HUES6 (cell line): ENCODE measurements around the gene PRR7.

Source experiments
- H3K27ac ChIP-seq: 2 replicates; pipeline ENCODE4 v1.7.0; 2013; ENCODE audit warnings: low read depth, mild to moderate bottlenecking, low read length, inconsistent platforms
- H3K27me3 ChIP-seq: 2 replicates; pipeline ENCODE4 v1.6.1; 2013; ENCODE audit warnings: low read length; ENCODE audit not compliant: control insufficient read depth, insufficient read depth
- H3K36me3 ChIP-seq: 2 replicates; pipeline ENCODE4 v1.6.1; 2013; ENCODE audit warnings: low read length; ENCODE audit not compliant: control insufficient read depth, insufficient read depth
- H3K4me1 ChIP-seq: 2 replicates; pipeline ENCODE4 v1.6.1; 2013; ENCODE audit warnings: low read length; ENCODE audit not compliant: control insufficient read depth, insufficient read depth
- H3K4me3 ChIP-seq: 2 replicates; pipeline ENCODE4 v1.5.1; 2013; ENCODE audit warnings: low read depth, low read length
- H3K9ac ChIP-seq: one replicate; pipeline ENCODE4 v1.6.1; 2013; ENCODE audit warnings: mild to moderate bottlenecking, low read length
- H3K9me3 ChIP-seq: 2 replicates; pipeline ENCODE4 v1.6.1; 2013; ENCODE audit warnings: low read depth, low read length; ENCODE audit not compliant: control insufficient read depth, insufficient read depth

The PRR7 gene

DNA sequence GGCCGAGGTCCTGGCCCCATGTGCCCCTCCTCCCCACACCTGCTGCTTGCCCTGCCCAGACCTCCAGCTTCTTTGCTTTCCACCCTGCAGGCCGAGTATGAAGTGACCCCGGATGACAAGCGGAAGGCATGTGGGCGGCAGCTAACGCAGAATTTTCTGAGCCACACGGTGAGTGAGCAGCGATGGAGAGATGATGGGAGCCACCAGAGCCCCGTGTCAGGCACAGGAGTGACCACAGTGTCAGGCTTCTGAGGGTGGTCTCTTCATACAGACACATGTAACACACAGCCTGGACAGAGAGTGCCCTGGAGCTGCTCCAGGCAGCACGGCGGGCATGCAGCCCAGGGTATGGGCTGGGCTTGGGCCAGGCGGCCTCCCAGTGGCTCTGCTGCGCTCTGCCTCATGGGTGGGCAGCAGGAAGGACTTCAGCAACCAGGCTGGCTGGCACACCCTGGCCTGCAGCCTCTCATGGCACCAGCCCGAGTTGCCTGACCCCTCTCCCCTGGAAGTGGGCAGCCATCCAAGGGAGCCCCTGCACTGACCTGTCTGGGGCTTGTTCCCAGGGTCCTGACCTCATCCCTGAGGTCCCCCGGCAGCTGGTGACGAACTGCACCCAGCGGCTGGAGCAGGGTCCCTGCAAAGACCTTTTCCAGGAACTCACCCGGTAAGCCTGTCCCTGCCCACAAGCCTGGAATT is 14.3 kb upstream of the PRR7 start:
- Histone ChIP-seq H3K36me3 (peaks cover 68% of the 10 kb centered on the region), H3K9me3 (no peaks in the 10 kb centered on the region), H3K27me3 (no peaks in the 10 kb centered on the region), H3K27ac (no peak overlapping the region), H3K9ac (no peak overlapping the region), H3K4me1 (peaks cover 13% of the 10 kb centered on the region), H3K4me3 (no peak overlapping the region)

- H3K36me3 ChIP-seq, result peaks cover 75% of the 10 kb centered on the region
- no peaks in the 10 kb centered on the region for H3K9me3 ChIP-seq
- H3K9ac ChIP-seq, result no peak overlapping the region
- H3K27ac ChIP-seq, result no peak overlapping the region
- H3K4me1 ChIP-seq, result peaks cover 5% of the 10 kb centered on the region; the same call in 1 of the 2 replicates
- no peak overlapping the region for H3K4me3 ChIP-seq
- H3K27me3 ChIP-seq, result no peaks in the 10 kb centered on the region
These were observed 13.6 kb upstream of the PRR7 start for GRCh38 chr5:177432839-177433657.

- H3K27ac ChIP-seq, result no peak overlapping the region
- H3K4me1 ChIP-seq, result peaks cover 3% of the 10 kb centered on the region; the same call in 1 of the 2 replicates
- no peaks in the 10 kb centered on the region for H3K27me3 ChIP-seq
- no peak overlapping the region for H3K4me3 ChIP-seq
- H3K36me3 ChIP-seq, result peaks cover 82% of the 10 kb centered on the region
- H3K9me3 ChIP-seq, result no peaks in the 10 kb centered on the region
- H3K9ac ChIP-seq, result no peak overlapping the region
These were observed 12.9 kb upstream of the PRR7 start for GRCh38 chr5:177433658-177434217.

GRCh38 chr5:177434437-177434836 is 12.2 kb upstream of the PRR7 start:
- no peak overlapping the region for H3K9ac ChIP-seq
- H3K36me3 ChIP-seq, result peaks cover 85% of the 10 kb centered on the region
- no peak overlapping the region for H3K27ac ChIP-seq

GRCh38 chr5:177434942-177435738 is 11.5 kb upstream of the PRR7 start:
- Histone ChIP-seq H3K4me1 (peaks cover 1% of the 10 kb centered on the region; the same call in 1 of the 2 replicates), H3K9me3 (no peaks in the 10 kb centered on the region), H3K9ac (no peak overlapping the region), H3K4me3 (no peak overlapping the region), H3K27ac (no peak overlapping the region), H3K36me3 (peaks cover 85% of the 10 kb centered on the region), H3K27me3 (no peaks in the 10 kb centered on the region)

More at GRCh38 chr5:177434437-177434836, 12.2 kb upstream of the PRR7 start:
- Histone ChIP-seq H3K4me1 (no peaks in the 10 kb centered on the region), H3K4me3 (no peak overlapping the region), H3K27me3 (no peaks in the 10 kb centered on the region), H3K9me3 (no peaks in the 10 kb centered on the region)

- H3K4me1 ChIP-seq, result peaks cover 6% of the 10 kb centered on the region; the same call in 1 of the 2 replicates
- peaks cover 85% of the 10 kb centered on the region for H3K36me3 ChIP-seq
- H3K4me3 ChIP-seq, result no peak overlapping the region
- no peak overlapping the region for H3K9ac ChIP-seq
- no peak overlapping the region for H3K27ac ChIP-seq
- no peaks in the 10 kb centered on the region for H3K9me3 ChIP-seq
- H3K27me3 ChIP-seq, result no peaks in the 10 kb centered on the region
These were observed 10.6 kb upstream of the PRR7 start for GRCh38 chr5:177435847-177436536.

DNA sequence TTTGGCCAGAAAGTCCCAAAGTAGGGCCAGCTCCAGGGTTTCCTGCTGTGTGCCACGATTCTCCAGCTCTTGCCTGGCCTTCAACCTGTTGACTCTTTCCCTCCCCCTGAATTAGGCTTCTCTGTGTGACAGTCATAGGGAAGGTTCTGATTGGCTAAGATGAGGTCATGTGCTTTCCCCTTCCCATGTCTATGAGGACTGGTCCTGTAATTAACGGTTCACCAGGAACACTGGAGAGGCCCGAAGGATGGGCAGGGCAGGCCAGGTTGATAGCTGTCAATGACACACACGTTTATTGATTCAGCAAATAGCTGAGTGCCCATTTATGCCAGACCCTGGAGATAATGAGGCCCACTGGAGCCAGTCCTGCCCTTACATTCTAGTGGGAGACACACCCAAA is 9.0 kb upstream of the PRR7 start:
- Histone ChIP-seq H3K9ac (no peak overlapping the region), H3K27ac (no peak overlapping the region), H3K4me3 (no peak overlapping the region), H3K4me1 (peaks cover 6% of the 10 kb centered on the region; the same call in 1 of the 2 replicates), H3K9me3 (no peaks in the 10 kb centered on the region), H3K27me3 (no peaks in the 10 kb centered on the region), H3K36me3 (peaks cover 81% of the 10 kb centered on the region)

DNA sequence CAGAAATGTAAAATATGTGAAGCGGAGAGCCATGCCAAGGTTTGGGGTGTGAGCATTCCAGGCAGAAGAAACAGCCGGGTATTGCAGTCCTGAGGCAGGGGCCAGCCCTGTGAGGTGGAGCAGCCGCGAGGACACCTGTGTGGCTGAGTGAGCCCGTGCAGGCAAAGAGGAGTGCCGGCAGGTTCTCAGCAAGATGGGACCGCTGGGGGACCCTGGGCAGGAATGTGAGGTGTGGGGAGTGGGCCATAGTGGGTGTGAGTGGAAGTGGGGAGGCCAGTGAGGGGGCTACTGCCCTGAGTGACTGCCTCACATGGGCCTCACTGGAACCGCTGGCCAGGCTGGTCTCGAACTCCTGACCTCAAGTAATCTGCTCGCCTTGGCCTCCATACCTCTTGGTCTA is 8.1 kb upstream of the PRR7 start:
- peaks cover 72% of the 10 kb centered on the region for H3K36me3 ChIP-seq
- no peak overlapping the region for H3K27ac ChIP-seq
- no peaks in the 10 kb centered on the region for H3K27me3 ChIP-seq
- no peak overlapping the region for H3K4me3 ChIP-seq
- H3K9ac ChIP-seq, result no peak overlapping the region
- no peaks in the 10 kb centered on the region for H3K9me3 ChIP-seq
- H3K4me1 ChIP-seq, result peaks cover 6% of the 10 kb centered on the region; the same call in 1 of the 2 replicates

DNA sequence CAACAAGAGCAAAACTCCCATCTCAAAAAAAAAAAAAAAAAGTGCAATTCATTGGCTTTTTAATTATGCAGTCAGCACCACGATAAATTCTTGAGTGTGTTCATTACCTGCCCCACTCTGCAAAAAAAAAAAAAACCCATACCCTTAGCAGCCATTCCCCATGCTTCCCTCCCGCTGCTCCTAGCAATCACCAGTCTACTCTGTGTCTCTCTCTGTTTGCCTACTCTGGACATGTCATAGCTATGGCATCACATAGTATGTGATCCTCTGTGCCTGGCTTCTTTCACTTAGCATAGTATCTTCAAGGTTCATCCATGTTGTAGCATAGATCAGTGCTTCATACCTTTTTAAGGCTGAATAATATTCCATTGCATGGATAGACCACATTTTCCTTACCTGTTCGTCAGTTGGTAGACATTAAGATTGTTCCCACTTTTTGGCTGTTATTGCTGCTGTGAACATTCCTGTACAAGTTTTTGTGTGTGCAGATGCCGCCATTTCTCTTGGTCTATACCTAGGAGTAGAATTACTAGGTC is 7.0 kb upstream of the PRR7 start:
- Histone ChIP-seq H3K4me3 (no peak overlapping the region), H3K9ac (no peak overlapping the region), H3K27me3 (no peaks in the 10 kb centered on the region), H3K9me3 (no peaks in the 10 kb centered on the region), H3K36me3 (peaks cover 62% of the 10 kb centered on the region), H3K4me1 (peaks cover 11% of the 10 kb centered on the region), H3K27ac (no peak overlapping the region)
